Embryonic facial prominence (tissue), 1 donor: ENCODE data around the gene OR6P1.

Source experiments
- DNase-seq: peaks from one replicate; pipeline ENCODE4 v3.0.0-alpha.2; 2016; ENCODE audit errors: extremely low spot score

Gene OR6P1

GRCh38 chr1:158516966-158517365, 53.4 kb downstream of the OR6P1 start:
- no peak for DNase-seq
